Epidermal melanocyte (primary cell): ENCODE measurements around the gene ZNF710.
A peak's percentile ranks its signal among the peaks of the same experiment; 100 is the strongest.

Experiments
- DNase-seq: peaks from one replicate; pipeline ENCODE4 v3.0.0; 2011; ENCODE audit warnings: low spot score; ENCODE audit not compliant: insufficient read length

Gene ZNF710

GRCh38 chr15:89991312-89991711, 9.8 kb upstream of the ZNF710 start:
- no peak for DNase-seq

DNA sequence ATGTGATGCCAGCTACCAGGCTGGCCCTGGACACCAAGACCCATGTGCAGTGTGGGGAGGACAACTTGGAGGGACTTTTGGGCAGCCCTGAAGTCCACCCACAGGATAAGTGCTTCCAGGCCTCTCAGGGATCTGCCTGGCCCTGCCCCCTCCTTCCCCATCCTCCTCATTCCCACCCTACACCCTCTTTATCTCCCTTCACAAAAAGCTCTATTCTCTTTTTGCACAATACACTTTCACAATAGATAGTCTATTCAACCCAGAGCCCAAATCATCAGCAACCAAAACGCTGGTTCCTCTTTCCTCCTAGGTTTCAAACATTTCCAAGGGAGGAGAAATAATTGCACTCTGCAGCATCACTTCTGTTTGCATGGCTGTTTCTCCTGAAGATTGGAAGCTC, 7.8 kb upstream of the ZNF710 start:
- DNase-seq: no peak

DNA sequence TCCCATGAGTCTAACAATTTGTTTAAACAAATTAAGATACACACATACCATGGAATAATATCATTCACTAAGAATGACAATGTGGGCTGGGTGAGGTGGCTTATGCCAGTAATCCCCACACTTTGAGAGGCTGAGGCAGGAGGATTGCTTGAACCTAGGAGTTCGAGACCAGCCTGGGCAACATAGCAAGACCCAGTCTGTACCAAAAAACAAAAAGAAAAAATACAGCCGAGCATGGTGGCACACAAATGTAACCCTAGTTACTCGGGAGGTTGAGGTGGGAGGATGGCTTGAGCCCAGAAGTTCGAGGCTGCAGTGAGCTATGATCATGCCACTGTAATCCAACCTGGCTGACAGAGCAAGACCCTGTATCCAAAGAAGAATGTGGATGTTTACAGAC, 4.0 kb upstream of the ZNF710 start:
- DNase-seq: no peak

GRCh38 chr15:89998141-89998661, 2.9 kb upstream of the ZNF710 start:
- peak; percentile 33 for DNase-seq

- no peak for DNase-seq
Measured at GRCh38 chr15:89998923-89999675, 2.0 kb upstream of the ZNF710 start.

DNA sequence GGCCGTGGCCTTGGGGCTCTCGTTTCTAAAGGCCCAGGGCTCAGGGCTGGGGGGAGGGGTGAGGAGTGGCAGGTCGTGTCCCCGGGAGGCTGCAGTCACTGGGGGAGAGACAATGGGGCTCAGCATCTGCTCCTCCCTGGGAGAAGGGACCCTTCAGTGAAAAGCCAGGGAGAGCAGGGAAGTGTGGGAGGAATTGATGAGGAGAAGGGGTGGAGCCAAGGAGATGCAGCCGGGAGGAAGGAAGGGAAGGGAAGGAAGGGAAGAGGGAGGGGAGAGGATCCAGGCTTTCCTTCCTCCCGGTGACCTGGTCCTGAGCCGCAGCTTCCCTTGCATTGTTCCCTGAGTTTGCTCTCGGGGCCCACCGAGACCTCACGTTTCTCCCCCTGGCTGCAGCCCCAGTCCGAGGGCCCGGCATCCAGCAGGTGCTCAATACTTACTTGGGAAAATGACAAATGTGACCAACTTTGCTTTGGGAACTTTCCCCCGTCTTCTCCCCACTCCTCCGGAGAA, 1.4 kb upstream of the ZNF710 start:
- DNase-seq: peak; percentile 76

- peak; percentile 46 for DNase-seq
Measured at GRCh38 chr15:90000186-90001001, 730 bp upstream of the ZNF710 start.

GRCh38 chr15:90001683-90002427, 731 bp downstream of the ZNF710 start:
- DNase-seq: peak; percentile 72

GRCh38 chr15:90002428-90002844, 1.3 kb downstream of the ZNF710 start:
- no peak for DNase-seq

GRCh38 chr15:90003736-90004135, 2.6 kb downstream of the ZNF710 start:
- DNase-seq: no peak

GRCh38 chr15:90004252-90004651, 3.1 kb downstream of the ZNF710 start:
- no peak for DNase-seq

DNA sequence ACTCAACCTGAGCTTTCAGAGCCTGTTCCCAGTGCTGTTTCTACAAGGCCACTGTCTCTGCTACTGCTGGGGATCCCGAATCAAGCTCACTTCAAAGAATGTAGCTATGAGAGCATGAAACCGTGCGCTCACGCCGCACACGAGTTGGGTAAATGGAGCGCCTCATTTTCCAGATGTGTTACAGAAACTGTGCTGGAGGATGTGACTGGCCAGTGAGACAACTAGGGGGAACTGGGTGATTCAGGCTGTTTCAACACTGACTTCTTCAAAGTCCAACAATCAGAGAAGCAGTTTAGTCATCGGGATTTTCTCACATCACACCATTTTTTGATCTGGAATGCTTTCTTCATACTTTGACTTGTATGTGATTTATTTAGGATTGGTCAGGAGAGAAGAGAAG, 3.5 kb downstream of the ZNF710 start:
- DNase-seq: peak; percentile 78

GRCh38 chr15:90006217-90007075, 5.3 kb downstream of the ZNF710 start:
- DNase-seq: no peak

DNA sequence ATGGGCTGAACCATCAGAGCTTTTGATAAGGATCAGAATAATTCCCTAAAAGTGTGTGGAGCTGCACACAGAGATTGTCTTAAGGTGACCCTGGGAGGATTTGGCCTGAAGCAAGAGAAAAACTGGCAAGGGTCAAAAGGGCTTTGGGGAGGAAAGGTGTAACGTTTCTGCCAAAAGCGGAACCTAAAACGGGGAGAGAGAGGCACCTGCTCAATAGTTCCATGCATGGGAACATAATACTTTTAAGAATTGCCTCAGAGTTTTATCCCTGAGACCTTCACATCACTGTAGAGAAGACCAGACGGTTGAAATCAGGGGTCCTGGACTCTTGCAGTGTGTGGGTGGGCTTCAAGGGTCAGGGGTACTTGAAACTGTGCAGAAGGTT, 5.9 kb downstream of the ZNF710 start:
- no peak for DNase-seq

- no peak for DNase-seq
Measured at GRCh38 chr15:90008607-90009006, 7.5 kb downstream of the ZNF710 start.

- no peak for DNase-seq
Measured at GRCh38 chr15:90009301-90010022, 8.3 kb downstream of the ZNF710 start.

- DNase-seq: no peak
Measured at GRCh38 chr15:90011705-90012104, 10.6 kb downstream of the ZNF710 start.

DNA sequence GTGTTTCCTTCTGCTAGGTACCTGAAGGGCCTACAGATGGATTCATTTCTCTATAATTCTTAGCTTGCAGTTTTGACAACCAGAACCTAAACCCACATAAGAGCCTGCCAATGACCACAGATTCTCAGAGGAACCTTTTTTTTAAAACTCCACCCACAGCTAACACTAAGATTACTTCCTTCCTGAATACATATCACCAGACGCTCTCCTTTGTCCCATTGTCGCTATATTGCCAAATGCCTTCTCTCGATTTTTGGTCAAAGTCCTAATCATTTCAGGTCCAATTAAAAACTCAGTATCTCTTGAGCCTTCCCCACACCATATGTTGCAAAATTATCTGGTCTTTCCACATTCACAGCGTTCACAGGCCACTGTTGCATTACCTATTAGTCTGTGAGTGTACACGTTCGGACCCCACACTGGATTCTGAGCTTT, 12.4 kb downstream of the ZNF710 start:
- DNase-seq: no peak

GRCh38 chr15:90015294-90015693, 14.2 kb downstream of the ZNF710 start:
- no peak for DNase-seq

- no peak for DNase-seq
Measured at GRCh38 chr15:90015749-90016148, 14.6 kb downstream of the ZNF710 start.
